Measurements from ENCODE around the gene AGPAT3.

Gene AGPAT3

GRCh38 chr21:43950936-43951335 is 85.9 kb downstream of the AGPAT3 start:
- TF ChIP-seq, protein P1, sequence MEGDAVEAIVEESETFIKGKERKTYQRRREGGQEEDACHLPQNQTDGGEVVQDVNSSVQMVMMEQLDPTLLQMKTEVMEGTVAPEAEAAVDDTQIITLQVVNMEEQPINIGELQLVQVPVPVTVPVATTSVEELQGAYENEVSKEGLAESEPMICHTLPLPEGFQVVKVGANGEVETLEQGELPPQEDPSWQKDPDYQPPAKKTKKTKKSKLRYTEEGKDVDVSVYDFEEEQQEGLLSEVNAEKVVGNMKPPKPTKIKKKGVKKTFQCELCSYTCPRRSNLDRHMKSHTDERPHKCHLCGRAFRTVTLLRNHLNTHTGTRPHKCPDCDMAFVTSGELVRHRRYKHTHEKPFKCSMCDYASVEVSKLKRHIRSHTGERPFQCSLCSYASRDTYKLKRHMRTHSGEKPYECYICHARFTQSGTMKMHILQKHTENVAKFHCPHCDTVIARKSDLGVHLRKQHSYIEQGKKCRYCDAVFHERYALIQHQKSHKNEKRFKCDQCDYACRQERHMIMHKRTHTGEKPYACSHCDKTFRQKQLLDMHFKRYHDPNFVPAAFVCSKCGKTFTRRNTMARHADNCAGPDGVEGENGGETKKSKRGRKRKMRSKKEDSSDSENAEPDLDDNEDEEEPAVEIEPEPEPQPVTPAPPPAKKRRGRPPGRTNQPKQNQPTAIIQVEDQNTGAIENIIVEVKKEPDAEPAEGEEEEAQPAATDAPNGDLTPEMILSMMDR (IDR thresholded peaks at IDR 0.05; ENCODE audit: low read depth, low read length, poor library complexity, severe bottlenecking) = no peak
- no peak for TF ChIP-seq EZH2phosphoT487 (IDR thresholded peaks at IDR 0.05; ENCODE audit: borderline replicate concordance, low read length)
- no peaks in the 10 kb centered on the region for H3K9me2 ChIP-seq (replicated peaks; ENCODE audit: control insufficient read depth, low read length)
- no peaks in the 10 kb centered on the region for H3K36me3 ChIP-seq (ENCODE audit: control insufficient read depth, low read length)
- H3K4me1 ChIP-seq (ENCODE audit: control insufficient read depth, low read length) = peaks cover 3% of the 10 kb centered on the region; the same call in 1 of the 2 replicates
- no peak overlapping the region for H3K4me3 ChIP-seq (ENCODE audit: low read length)
- H3K27me3 ChIP-seq (ENCODE audit: control insufficient read depth, low read length) = no peaks in the 10 kb centered on the region
- no peaks in the 10 kb centered on the region for H3K9me3 ChIP-seq (ENCODE audit: control insufficient read depth, insufficient read depth, low read length)
- no peak overlapping the region for H3K4me2 ChIP-seq (ENCODE audit: low read length)
- H3K79me2 ChIP-seq (ENCODE audit: control insufficient read depth, low read length) = no peaks in the 10 kb centered on the region
- no peak overlapping the region for H3K27ac ChIP-seq (ENCODE audit: low read depth, low read length)
- H4K20me1 ChIP-seq (ENCODE audit: control insufficient read depth, insufficient read depth, low read depth, low read length) = no peaks in the 10 kb centered on the region
- H3F3A ChIP-seq (ENCODE audit: control insufficient read depth, insufficient read depth) = no peaks in the 10 kb centered on the region

GRCh38 chr21:43951911-43952703 is 87.1 kb downstream of the AGPAT3 start:
- Histone ChIP-seq H3K27me3 (ENCODE audit: control insufficient read depth, low read length) (no peaks in the 10 kb centered on the region), H3K36me3 (ENCODE audit: control insufficient read depth, low read length) (no peaks in the 10 kb centered on the region), H4K20me1 (ENCODE audit: control insufficient read depth, insufficient read depth, low read depth, low read length) (no peaks in the 10 kb centered on the region), H3K27ac (ENCODE audit: low read depth, low read length) (no peak overlapping the region), H3K9me3 (ENCODE audit: control insufficient read depth, insufficient read depth, low read length) (no peaks in the 10 kb centered on the region), H3K9me2 (replicated peaks; ENCODE audit: control insufficient read depth, low read length) (no peaks in the 10 kb centered on the region), H3K79me2 (ENCODE audit: control insufficient read depth, low read length) (no peaks in the 10 kb centered on the region), H3K4me2 (ENCODE audit: low read length) (no peak overlapping the region), H3K4me3 (ENCODE audit: low read length) (no peak overlapping the region), H3F3A (ENCODE audit: control insufficient read depth, insufficient read depth) (no peaks in the 10 kb centered on the region), H3K4me1 (ENCODE audit: control insufficient read depth, low read length) (peaks cover 5% of the 10 kb centered on the region; the same call in 1 of the 2 replicates)
- TF ChIP-seq, protein P1 (IDR thresholded peaks at IDR 0.05; ENCODE audit: low read depth, low read length, poor library complexity, severe bottlenecking) = no peak
- TF ChIP-seq EZH2phosphoT487 (IDR thresholded peaks at IDR 0.05; ENCODE audit: borderline replicate concordance, low read length) = no peak

DNA sequence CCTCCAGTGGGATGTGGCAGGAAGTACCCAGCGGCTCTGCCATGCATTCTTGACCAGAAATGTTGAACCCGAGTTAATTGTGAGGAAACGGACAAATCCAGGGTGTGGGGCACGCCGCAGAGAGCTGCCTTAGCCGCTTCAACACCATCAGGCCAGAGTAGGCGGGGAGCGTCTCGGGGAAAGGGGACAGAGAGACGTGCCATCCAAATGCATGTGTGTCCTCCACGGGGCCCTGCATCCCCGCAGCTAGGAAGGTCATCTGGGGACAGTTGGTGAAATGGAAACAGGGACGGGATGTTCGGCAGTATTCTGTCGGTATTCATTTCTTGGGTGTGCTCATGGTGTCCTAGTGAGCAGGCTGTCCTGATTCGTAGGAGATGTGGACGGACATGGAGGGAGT is 88.0 kb downstream of the AGPAT3 start:
- no peaks in the 10 kb centered on the region for H3K9me2 ChIP-seq (replicated peaks; ENCODE audit: control insufficient read depth, low read length)
- no peak overlapping the region for H3K27ac ChIP-seq (ENCODE audit: low read depth, low read length)
- no peak overlapping the region for H3K4me2 ChIP-seq (ENCODE audit: low read length)
- H3F3A ChIP-seq (ENCODE audit: control insufficient read depth, insufficient read depth) = no peaks in the 10 kb centered on the region
- peaks cover 14% of the 10 kb centered on the region for H3K4me1 ChIP-seq (ENCODE audit: control insufficient read depth, low read length)
- no peak for TF ChIP-seq EZH2phosphoT487 (IDR thresholded peaks at IDR 0.05; ENCODE audit: borderline replicate concordance, low read length)
- TF ChIP-seq, protein P1 (IDR thresholded peaks at IDR 0.05; ENCODE audit: low read depth, low read length, poor library complexity, severe bottlenecking) = no peak
- no peaks in the 10 kb centered on the region for H3K27me3 ChIP-seq (ENCODE audit: control insufficient read depth, low read length)
- no peak overlapping the region for H3K4me3 ChIP-seq (ENCODE audit: low read length)
- peaks cover under 1% of the 10 kb centered on the region for H3K79me2 ChIP-seq (ENCODE audit: control insufficient read depth, low read length)
- no peaks in the 10 kb centered on the region for H3K9me3 ChIP-seq (ENCODE audit: control insufficient read depth, insufficient read depth, low read length)
- peaks cover 2% of the 10 kb centered on the region; the same call in 1 of the 2 replicates for H4K20me1 ChIP-seq (ENCODE audit: control insufficient read depth, insufficient read depth, low read depth, low read length)
- no peaks in the 10 kb centered on the region for H3K36me3 ChIP-seq (ENCODE audit: control insufficient read depth, low read length)
